CD4-positive, alpha-beta T cell treated with Interleukin-2 at 100 ng/mL for 4 hours (primary cell): ENCODE results near the gene ZC3H18.

ENCODE experiments used
- DNase-seq: peaks from one replicate; pipeline ENCODE4 v3.0.0-alpha.2; 2020; ENCODE audit warnings: low spot score

ZC3H18 gene

DNA sequence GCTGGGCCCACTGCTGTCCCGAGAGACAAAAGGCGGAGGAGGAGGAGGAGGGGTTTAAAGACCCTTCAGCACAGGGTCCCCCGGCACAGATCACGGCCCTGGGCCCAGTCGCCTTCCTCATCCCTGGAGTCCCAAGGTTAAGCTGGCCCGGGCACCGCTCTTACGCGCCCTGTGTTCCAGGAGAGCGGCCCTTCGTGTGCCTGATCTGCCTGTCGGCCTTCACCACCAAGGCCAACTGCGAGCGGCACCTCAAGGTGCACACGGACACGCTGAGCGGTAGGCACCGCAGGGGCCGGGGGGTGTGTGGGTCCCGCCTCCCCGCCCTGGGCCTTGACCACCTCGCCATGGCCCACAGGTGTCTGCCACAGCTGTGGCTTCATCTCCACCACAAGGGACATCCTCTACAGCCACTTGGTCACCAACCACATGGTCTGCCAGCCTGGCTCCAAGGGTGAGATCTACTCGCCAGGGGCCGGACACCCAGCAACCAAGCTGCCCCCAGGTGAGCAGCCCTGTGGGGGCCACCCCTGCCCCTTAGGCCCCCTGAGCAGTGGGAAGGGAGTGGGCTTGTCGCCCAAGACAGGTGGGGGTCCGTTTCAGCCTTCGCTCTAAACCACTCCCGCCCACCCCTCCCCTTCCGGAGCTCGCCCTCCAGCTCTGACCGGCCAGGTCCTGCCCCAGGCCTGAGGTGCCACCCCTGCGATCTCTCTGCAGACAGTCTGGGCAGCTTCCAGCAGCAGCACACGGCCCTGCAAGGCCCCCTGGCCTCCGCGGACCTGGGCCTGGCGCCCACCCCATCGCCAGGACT, 37.6 kb upstream of the ZC3H18 start:
- DNase-seq = no peak

DNA sequence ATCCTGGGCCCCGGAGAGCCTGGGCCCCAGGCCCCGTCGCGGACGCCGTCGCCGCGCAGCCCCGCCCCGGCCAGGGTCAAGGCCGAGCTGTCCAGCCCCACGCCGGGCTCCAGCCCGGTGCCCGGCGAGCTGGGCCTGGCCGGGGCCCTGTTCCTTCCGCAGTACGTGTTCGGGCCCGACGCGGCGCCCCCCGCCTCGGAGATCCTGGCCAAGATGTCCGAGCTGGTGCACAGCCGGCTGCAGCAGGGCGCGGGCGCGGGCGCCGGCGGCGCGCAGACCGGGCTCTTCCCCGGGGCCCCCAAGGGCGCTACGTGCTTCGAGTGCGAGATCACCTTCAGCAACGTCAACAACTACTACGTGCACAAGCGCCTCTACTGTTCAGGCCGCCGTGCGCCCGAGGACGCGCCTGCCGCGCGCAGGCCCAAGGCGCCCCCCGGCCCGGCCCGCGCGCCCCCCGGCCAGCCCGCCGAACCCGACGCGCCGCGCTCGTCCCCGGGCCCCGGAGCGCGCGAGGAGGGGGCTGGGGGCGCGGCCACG, 36.8 kb upstream of the ZC3H18 start:
- DNase-seq = no peak

DNA sequence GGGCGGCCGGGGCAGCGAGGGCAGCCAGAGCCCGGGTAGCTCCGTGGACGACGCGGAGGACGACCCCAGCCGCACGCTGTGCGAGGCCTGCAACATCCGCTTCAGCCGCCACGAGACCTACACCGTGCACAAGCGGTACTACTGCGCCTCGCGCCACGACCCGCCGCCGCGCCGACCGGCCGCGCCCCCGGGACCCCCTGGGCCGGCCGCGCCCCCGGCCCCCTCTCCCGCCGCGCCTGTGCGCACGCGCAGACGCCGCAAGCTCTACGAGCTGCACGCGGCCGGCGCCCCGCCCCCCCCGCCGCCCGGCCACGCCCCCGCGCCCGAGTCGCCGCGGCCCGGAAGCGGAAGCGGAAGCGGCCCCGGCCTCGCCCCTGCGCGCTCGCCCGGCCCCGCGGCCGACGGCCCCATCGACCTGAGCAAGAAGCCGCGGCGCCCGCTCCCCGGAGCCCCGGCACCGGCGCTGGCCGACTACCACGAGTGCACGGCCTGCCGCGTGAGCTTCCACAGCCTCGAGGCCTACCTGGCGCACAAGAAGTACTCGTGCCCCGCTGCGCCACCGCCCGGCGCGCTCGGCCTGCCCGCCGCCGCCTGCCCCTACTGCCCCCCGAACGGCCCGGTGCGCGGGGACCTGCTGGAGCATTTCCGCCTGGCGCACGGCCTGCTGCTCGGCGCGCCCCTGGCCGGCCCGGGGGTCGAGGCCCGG, 36.1 kb upstream of the ZC3H18 start:
- peak; percentile 78 for DNase-seq

DNA sequence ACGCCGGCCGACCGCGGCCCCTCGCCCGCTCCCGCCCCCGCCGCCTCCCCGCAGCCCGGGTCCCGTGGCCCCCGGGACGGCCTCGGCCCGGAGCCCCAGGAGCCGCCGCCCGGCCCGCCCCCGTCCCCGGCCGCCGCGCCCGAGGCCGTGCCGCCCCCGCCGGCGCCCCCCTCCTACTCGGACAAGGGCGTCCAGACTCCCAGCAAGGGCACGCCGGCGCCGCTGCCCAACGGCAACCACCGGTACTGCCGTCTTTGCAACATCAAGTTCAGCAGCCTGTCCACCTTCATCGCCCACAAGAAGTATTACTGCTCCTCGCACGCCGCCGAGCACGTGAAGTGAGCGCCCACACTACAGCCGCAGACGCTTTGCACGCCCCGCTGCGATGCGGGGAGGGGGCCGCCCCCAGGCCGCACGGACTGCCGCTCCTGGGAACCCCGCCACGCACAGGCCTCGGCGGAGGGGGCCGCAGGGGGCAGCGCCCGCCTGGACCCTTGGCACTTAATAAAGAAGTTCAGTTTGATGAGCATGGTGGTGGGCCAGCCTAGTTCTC, 35.5 kb upstream of the ZC3H18 start:
- peak; percentile 35 for DNase-seq

DNA sequence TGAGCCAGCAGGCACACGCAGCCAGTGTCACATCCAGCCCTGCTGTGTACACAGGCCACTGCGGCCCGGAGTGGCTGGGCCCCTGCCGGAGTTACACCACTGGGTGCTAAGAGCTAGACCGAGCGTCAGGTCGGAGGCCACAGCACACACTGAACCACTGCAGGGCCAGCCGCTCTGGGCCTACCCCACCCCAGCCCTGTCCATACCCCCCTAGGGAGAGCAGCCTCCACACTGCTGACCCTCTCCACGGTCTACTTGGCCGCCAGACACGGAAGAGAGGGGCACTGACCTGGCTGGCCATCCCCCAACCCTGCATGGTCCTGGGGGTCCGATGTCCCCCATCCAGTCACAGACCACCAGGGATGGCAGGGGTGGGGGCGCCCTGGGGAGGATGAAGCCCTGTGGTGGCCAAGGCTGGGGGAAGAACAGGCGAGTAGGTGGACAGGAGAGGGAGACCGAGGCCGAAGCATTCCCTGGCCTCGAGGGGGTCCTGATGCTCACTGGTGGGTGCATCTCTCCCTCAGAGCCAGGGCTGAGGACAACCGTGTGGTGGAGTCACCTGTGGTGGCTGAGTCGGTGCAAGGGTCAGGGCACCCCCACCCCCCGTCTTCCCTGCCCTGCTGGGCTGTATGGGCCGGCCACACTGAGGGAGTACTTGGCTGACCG, 34.9 kb upstream of the ZC3H18 start:
- DNase-seq = no peak

DNA sequence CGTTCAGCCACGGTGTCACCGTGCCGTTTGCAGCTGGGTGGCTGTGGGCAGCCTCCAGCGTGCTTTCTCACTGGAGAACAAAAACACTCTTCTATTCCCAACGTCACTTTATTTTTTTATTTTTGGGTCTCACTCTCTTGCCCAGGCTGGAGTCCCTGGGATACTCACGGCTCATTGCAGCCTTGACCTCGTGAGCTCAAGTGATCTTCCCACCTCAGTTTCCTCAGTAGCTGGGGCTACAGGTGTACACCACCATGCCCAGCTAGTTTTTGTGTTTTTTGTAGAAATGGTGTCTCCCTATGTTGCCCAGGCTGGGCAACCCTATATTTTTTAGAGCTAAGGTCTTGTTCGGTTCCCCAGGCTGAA, 34.4 kb upstream of the ZC3H18 start:
- DNase-seq = no peak

DNA sequence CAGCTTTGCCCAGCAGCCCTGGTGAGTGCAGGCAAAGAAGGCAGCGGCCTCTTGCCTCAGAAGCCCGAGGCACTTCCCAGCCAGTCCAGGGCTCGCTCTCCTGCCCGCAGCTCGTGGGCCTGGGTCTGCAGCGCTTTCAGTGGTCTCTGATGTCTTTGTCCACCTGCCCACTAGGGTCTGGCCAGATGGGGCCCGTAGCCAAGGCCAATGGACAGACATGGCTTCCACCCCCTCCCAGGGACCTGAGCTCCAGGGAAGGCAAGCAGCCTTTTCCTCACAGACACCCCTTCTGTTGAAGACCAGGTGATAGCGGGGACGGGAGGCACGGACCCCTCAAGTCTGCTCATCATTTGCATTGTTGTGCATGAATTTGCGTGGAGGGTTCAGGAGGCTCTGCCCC, 33.7 kb upstream of the ZC3H18 start:
- no peak for DNase-seq

DNA sequence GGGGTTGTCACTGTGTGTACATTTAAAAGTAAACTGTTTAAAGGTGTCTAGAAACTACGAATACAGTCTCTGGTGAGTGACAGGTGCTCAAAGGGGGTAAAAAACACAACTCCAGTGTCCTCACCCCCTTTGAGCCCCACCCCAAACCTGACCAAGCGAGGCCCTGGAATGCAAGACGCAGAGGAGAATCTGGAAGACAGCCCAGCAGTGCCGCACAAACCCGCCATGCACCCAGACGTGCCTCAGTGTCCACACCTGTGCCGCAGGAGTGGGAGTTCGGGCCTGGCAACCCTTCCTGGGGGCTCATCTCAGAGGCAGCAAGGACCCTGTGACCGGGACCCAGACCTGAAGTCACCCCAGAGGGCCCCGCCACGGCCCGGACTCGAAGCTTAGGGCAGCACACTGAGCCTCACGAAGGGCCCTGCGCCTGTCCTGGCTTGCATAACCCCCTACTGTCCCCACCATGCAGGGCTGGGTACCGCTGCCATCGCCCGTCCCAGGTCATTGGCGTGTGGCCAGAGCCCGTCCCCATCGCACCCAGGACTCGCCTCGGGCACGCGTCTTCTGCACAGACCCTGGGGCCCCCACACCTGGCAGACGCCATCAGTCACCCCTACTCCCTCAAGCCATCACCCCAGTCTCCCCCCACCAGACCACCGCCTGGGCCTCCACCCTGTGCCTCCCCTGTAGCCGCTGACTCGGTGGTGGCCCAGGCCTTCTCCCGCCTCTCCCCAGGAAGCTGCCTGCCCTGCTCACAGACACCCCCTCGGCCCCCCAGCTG, 33.0 kb upstream of the ZC3H18 start:
- DNase-seq = no peak

DNA sequence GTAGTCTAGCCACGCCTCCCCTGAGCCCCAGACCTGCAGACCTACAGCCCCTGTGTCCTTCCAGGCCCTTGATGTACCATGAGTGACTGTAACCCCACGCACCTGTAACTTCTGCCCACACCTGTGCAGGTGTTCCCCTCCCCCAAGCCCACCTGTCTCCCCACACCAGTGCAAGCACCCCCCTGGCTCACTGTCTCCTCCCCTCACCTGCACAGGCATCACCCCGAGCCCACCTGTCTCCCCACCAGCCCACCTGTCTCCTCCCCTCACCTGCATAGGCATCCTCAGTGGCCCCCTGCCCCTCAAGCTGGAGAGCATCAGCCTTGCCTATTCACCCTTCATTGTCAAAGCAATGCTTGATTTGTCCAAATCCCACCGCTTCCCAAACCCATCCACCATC, 32.3 kb upstream of the ZC3H18 start:
- no peak for DNase-seq

DNA sequence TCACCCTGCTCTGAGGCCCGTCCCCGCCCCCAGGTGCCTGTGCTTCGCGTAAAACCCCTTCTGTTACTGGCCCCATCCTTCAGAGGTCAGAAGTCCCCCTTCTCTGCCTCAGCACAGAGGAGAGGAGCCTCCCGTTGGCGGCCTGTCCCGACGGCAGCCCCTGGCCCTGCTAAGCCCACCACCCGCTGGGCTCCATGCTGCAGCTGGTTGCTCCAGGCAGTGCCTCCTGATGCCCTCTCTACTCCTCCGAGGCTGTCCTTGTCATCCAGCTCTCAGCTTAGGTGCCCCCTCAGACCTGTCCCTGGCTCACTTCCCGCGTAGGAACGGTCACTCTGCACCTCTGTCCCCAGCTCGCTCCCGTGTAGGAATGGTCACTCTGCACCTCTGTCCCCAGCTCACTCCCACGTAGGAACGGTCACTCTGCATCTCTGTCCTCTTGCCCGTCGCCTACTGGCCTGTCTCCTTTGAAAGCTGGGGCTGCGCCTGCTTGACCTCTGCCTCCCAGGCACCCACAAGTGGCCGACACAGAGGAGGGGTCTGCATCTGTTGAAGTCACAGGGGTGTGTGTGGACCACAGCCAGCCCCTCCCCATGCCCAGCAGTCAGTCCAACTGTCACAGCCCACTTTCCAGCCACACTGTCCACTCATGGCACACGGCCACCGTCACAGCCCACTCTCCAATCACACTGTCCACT, 31.7 kb upstream of the ZC3H18 start:
- DNase-seq = no peak

DNA sequence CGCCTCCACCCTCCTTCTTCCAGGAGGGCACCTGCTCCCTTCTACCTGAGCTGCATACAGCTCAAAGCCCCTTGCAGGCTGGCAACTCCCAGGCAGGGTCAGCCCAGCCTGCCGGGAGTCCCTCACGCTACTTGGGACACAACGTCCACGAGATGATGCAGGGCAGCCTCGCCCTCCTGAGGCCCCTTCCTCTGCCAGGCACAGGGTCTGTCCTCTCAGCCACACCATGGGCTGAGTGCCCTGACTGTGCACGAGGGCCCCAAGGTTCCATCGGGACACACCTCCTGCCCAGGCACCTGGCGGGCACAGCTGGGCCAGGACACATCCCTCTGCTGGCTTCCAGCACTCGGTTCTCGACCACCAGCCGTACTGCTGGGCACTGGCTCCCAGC, 30.9 kb upstream of the ZC3H18 start:
- no peak for DNase-seq

DNA sequence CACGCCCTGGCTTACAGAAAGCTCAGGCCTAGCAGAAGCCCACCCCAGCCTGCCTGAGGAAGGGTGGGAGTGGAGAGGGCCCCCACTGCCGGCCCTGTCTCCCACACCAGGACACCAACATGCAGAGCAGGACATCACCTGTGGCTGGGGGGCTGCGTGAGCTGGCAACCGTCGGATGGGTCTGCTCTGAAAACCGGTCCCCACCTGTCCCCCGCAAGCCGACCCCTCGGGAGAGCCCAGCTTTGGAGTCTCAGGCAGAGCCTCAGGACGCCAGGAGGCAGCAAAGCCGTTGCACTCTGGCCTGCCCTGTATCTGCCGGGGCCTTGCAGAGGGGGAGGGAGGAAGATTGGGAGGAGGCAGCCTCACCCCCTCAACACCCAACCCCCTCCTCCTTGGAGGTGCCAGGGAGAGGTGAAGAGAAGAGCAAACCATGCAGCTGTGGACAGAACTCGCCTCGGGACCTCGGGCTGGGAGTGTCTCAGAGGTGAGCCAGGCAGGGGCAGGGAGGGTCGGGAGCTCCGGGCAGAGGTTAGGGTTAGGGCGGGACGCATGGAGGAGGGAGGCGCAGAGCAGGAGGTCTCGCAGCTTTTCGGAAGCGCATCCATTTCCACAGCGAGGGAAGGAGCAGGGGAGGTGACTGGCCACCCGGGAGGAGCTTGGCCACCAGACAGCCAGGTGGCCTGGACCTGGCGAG, 30.4 kb upstream of the ZC3H18 start:
- DNase-seq = no peak

DNA sequence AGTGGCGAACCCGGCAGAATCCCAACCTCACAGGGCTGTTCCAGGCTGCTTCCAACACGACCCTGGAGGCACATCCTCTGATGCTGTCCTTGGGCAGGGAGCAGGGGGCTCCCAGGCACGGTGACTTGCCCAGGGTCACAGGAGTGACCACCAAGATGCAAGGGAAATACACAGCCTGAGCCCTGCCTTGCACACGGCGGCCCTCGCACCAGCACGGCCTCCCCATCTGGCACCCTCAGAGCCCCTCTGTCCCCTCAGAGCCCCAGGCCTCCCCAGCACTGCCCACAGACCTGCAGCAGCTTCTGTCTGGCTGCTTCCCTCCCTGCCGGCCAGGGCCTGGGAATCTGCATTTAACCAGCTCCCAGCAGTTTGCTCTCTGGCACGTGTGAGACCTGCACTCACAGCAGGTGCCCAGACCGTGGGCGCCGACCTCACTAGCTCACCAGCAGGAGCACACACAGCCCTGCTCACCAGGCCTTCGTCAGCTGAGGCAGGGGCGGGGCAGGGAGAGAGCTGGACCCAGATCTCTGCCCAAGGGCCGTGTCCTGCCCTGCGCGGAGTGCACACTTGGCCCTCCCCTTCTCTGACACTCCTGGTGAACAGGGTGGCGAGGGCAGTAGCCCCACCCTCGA, 29.7 kb upstream of the ZC3H18 start:
- DNase-seq = no peak

DNA sequence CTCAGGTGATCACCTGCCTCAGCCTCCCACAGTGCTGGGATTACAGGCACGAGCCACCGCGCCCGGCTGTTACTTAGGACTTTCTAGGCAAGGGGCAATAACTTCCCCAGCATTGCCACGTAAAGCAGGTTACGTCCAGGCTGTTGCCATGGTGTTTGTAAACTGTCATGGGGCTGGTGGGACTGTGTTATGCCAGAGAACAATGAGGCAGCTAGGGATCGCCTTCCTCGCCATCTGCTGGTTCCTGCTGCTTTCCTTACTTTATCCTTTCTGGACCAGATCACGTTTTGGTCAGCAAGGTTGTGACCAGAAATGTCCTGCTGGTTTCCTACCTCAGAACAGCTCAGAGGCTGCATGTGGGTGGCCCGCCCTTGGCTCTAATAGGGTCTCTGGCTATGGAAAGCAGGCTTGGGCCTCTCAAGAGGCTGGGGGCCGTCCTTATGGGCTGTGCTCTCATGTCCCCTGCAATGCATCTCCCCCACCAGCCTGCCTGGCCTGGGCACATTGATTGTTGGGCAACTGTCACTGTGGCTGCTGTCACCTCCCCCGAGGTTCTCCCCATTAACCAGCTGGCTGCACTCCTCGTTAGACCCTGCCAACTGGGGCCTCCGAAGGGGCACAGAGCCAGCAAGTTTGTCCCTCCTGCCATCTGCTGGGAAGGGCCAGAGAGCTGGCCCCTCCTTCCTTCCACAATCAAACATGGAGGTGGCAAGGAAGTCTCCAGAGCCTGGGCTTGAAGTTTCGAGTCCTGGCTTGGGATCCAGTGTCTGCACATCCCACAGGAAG, 28.2 kb upstream of the ZC3H18 start:
- no peak for DNase-seq

DNA sequence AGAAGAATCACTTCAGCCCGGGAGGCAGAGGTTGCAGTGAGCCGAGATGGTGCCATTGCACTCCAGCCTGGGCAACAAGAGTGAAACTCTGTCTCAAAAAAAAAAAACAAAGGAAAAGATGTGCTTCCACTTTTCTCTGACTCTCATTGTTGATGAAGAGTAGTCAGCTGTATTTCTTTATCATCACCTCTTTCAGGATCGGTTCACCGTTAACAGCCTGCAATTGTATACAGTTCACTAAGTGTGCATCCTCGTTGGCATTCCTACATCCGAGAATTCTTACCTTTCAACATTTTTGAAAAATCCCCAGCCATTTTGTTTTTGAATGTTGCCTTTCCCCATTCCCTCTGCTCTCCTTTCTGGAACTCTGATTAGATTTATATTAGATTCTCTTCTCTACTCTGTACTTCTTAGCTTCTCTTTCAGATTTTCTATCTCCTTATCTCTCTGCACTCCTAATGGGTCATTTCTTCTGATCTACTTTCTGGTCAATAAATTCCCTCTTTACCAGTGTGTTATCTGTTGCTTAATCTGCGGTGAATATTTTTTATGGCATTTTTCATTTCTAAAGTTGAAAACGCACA, 26.9 kb upstream of the ZC3H18 start:
- DNase-seq = no peak

DNA sequence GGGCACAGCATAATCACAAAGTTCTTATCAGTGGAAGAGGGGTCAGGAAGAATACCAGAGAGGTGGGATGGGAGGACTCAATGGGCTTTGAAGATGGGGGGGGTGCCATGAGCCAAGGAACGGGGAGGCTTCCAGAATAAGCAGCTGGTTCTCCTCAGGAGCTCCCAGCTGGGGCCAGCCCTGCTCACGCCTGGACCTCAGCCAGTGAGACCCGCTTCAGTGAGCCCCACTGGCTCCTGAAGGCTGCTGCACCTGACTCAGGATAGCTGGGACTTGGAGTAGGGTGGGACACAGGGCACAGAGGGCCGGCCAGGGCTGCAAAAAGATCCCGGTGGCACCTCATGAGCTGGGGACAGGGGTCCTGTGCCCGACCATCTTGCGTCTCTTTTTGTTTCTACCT, 24.4 kb upstream of the ZC3H18 start:
- DNase-seq = no peak

DNA sequence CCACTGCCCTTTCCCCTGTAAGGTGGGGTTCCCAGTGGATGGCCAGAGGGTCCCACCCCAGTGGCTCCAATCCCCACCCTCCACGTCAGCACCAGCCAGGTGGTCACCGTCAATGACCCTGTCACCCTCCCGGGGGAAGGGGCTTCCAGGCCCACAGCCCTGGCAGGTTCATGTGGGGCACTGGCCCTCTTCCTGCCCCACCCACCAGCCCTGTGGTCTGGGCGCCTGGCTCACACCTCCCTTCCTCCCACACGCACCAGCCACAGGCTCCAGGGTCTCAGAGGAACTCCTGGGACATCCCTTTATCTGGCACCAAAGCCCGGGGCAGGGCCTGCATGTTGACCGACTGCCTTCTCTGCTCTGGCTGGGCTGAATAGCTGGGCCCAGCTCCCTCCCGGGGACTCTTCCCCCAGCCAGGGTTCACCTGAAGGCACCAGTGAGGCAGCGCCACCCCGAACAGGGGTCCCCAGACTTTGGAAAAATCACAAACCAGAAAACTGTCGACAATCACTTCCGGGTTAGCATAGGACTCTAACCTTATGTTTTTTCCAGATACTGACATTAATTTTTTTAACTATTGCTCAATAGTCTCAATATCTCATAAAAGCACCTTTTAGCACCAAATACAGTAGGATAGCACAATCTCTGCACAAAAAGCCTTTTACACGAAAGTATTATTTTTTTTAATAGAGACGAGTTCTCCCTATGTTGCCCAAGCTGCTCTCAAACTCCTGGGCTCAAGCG, 21.9 kb upstream of the ZC3H18 start:
- DNase-seq = no peak

DNA sequence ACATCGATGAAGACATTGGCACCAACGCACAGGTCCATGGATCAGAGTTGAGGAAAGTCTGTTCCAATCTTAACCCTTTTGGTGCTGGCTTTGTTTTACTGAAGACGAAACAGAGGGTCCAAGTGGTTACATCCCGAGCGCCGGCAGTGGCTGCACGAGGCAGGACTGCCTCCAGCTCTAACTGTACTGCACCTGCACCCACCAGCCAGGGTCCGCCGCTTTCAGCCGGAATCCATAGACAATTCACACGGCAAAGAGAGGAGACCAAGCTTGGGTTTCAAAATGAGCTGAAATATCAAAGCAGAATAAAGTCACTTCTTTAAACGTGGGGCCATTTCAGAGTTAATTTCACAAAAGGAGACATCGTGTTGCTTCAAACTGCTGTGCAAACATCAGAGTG, 21.2 kb upstream of the ZC3H18 start:
- no peak for DNase-seq
